A549 (cell line): ENCODE results near the gene RAB1B. TPM values are rescaled to one million over a fixed set of nuclear protein-coding genes. Genes with fewer than 3 reads are reported as not detected.

Source experiments
- ATAC-seq, 2 experiments: fragments of 200-7000 bp in 1 of 2; fragments of >200 bp in 1 of 2; cut with Nextera tagmentation in 1 of 2; cut with Tn5 transposase in 1 of 2; 3 replicates each; pipeline versions ENCODE4 v1.8.0 to v1.9.1; 2018 to 2020; ENCODE audit warnings: mild to moderate bottlenecking in 1 of 2, moderate library complexity in 1 of 2
- CTCF ChIA-PET: fragments of 300-600 bp; sonication (Branson Sonifier 250); formaldehyde crosslinking; extraction: SDS; loops from one replicate; lab custom pipeline; 2021; ENCODE audit warnings: antibody characterized with exemption, inconsistent platforms; lab: Yijun Ruan, JAX
- POLR2A ChIA-PET: fragments of 350-600 bp; formaldehyde crosslinking; extraction: SDS; loops from one replicate; lab custom pipeline; 2021; ENCODE audit warnings: antibody characterized with exemption, inconsistent platforms; lab: Yijun Ruan, JAX
- DNase-seq, 2 experiments: peaks; one replicate each; pipeline versions ENCODE4 v3.0.0 to v3.0.0-alpha.2; 2011 to 2016; ENCODE audit warnings: low read depth in 1 of 2, low spot score in 1 of 2
- FAIRE-seq: peaks from 2 replicates; lab custom pipeline; 2011; peaks lifted over from hg19 to GRCh38; lab: Jason Lieb, UNC
- H3K27ac ChIP-seq, 2 experiments: fragments of >200 bp; sonication (Bioruptor Twin); formaldehyde crosslinking; 3 replicates each; pipeline ENCODE4 v1.5.1; 2016 to 2017
- H3K4me1 ChIP-seq: fragments of >200 bp; sonication (Bioruptor Twin); formaldehyde crosslinking; 3 replicates; pipeline ENCODE4 v1.6.1; 2016
- H3K4me2 ChIP-seq: fragments of >200 bp; sonication (Bioruptor Twin); formaldehyde crosslinking; 3 replicates; pipeline ENCODE4 v1.6.1; 2016
- H3K4me3 ChIP-seq: fragments of >200 bp; sonication (Bioruptor Twin); formaldehyde crosslinking; 3 replicates; pipeline ENCODE4 v1.5.1; 2016
- H3K9me3 ChIP-seq: fragments of >200 bp; sonication (Bioruptor Twin); formaldehyde crosslinking; 3 replicates; pipeline ENCODE4 v1.6.1; 2016
- ATOH8 ChIP-seq: fragments of 250-450 bp; sonication (Bioruptor Pico); IDR thresholded peaks from 2 replicates; pipeline ENCODE4 v1.5.0; 2020; ENCODE audit warnings: low read depth, mild to moderate bottlenecking, moderate library complexity
- CHD4 ChIP-seq: fragments of 200-600 bp; sonication (generic); IDR thresholded peaks from 2 replicates; pipeline ENCODE4 v1.6.1; 2016; ENCODE audit warnings: antibody characterized with exemption, mild to moderate bottlenecking, borderline replicate concordance
- E2F6 ChIP-seq: IDR thresholded peaks from 2 replicates; pipeline ENCODE4 v1.6.1; 2012; ENCODE audit warnings: low read depth, borderline replicate concordance
- EHF ChIP-seq: fragments of 250-450 bp; sonication (Bioruptor Pico); IDR thresholded peaks from 2 replicates; pipeline ENCODE4 v1.5.0; 2020; ENCODE audit warnings: mild to moderate bottlenecking
- EHMT2 ChIP-seq: fragments of 200-600 bp; sonication (generic); IDR thresholded peaks from 2 replicates; pipeline ENCODE4 v1.6.1; 2016; ENCODE audit warnings: antibody characterized with exemption, low read depth, mild to moderate bottlenecking, moderate library complexity
- ELK1 ChIP-seq: fragments of 150-350 bp; IDR thresholded peaks from 2 replicates; pipeline ENCODE4 v1.6.1; 2014; ENCODE audit warnings: low read depth, mild to moderate bottlenecking, low read length
- HDAC2 ChIP-seq: fragments of 200-600 bp; sonication (generic); IDR thresholded peaks from 2 replicates; pipeline ENCODE4 v1.6.1; 2016
- JUNB ChIP-seq: fragments of >200 bp; sonication (Bioruptor Twin); formaldehyde crosslinking; IDR thresholded peaks from 2 replicates; pipeline ENCODE4 v1.6.1; 2016
- KDM5A ChIP-seq: fragments of 200-600 bp; sonication (generic); IDR thresholded peaks from 2 replicates; pipeline ENCODE4 v1.6.1; 2016; ENCODE audit warnings: antibody characterized with exemption, mild to moderate bottlenecking
- MAFK ChIP-seq: fragments of 450-650 bp; IDR thresholded peaks from 2 replicates; pipeline ENCODE4 v1.6.1; 2014; ENCODE audit not compliant: partially characterized antibody
- MAZ ChIP-seq: fragments of 150-350 bp; IDR thresholded peaks from 2 replicates; pipeline ENCODE4 v1.6.1; 2014; ENCODE audit warnings: antibody characterized with exemption, low read depth, low read length, borderline replicate concordance
- MYC ChIP-seq: IDR thresholded peaks from 2 replicates; pipeline ENCODE4 v1.6.1; 2012; ENCODE audit warnings: mild to moderate bottlenecking, inconsistent platforms, low read length, improper control_type of control experiment, borderline replicate concordance
- RARB ChIP-seq: fragments of 250-450 bp; sonication (Bioruptor Pico); IDR thresholded peaks from 2 replicates; pipeline ENCODE4 v1.8.0; 2021; ENCODE audit warnings: mild to moderate bottlenecking, moderate library complexity
- RCOR1 ChIP-seq: fragments of 150-350 bp; IDR thresholded peaks from 2 replicates; pipeline ENCODE4 v1.6.1; 2014; ENCODE audit warnings: antibody characterized with exemption, low read length, low read depth
- REST ChIP-seq: fragments of 200-600 bp; sonication (generic); IDR thresholded peaks from 2 replicates; pipeline ENCODE4 v1.6.1; 2016; ENCODE audit warnings: antibody characterized with exemption, mild to moderate bottlenecking, moderate library complexity
- RFX5 ChIP-seq: fragments of 450-650 bp; IDR thresholded peaks from 2 replicates; pipeline ENCODE4 v1.7.1; 2014; ENCODE audit warnings: antibody characterized with exemption, mild to moderate bottlenecking, moderate library complexity
- TFCP2L1 ChIP-seq: fragments of 250-450 bp; sonication (Bioruptor Pico); IDR thresholded peaks from 2 replicates; pipeline ENCODE4 v1.5.0; 2021; ENCODE audit warnings: mild to moderate bottlenecking
- TP53 ChIP-seq: fragments of 250-450 bp; sonication (Bioruptor Pico); IDR thresholded peaks from 2 replicates; pipeline ENCODE4 v1.5.0; 2021; ENCODE audit warnings: mild to moderate bottlenecking, moderate library complexity
- USF2 ChIP-seq: fragments of 450-650 bp; IDR thresholded peaks from 2 replicates; pipeline ENCODE4 v1.6.1; 2014; ENCODE audit warnings: antibody characterized with exemption
- ZNF302 ChIP-seq: fragments of 250-450 bp; sonication (Bioruptor Pico); IDR thresholded peaks from 2 replicates; pipeline ENCODE4 v1.9.0; 2021; ENCODE audit warnings: inconsistent platforms, mild to moderate bottlenecking, moderate library complexity
- WGBS: methylation state at CpG from one replicate; pipeline ENCODE4 v1.1.6; 2017; ENCODE audit errors: missing lambda C conversion rate; 5-methylcytosine and 5-hydroxymethylcytosine counted together
- polyA plus RNA-seq, 4 experiments: library from polyadenylated mRNA; depleted of rRNA in 3 of 4; stranded (reverse); fragments of >200 nt; fragmentation: RNase III in 1 of 4; extraction: RNeasy Plus Mini Kit Qiagen cat#74134 plus additional on column Dnase treatment in 1 of 4; gene quantifications; 2 replicates in 3 of 4; 3 replicates in 1 of 4; pipeline ENCODE4 v1.2.3, GENCODE V29; 2011 to 2017

Gene RAB1B
- polyA plus RNA-seq, 2 of the 4 experiments (the other 2 are of a cell fraction), result 87.8 to 147 TPM

- CTCF ChIA-PET, result interaction anchor here (0.6 to 8.3 kb wide), 26 partner anchors 7 to 578 kb away, joined by 3 to 63 read pairs (median 5); partner anchors contain the start of genes RIN1 and TMEM151A
Observed at GRCh38 chr11:66283461-66284105, 15.1 kb downstream of the RAB1B start.

More at GRCh38 chr11:66283461-66284105, 15.1 kb downstream of the RAB1B start:
- Histone ChIP-seq H3K4me3 (no peak overlapping the region), H3K27ac (no peak overlapping the region), H3K4me2 (no peak overlapping the region), H3K9me3 (no peaks in the 10 kb centered on the region), H3K4me1 (peaks cover 33% of the 10 kb centered on the region)
- WGBS, result 98% methylated on average over 9 of the region's 14 CpGs
- POLR2A ChIA-PET, result no interaction called here
- TF ChIP-seq E2F6 (no peak), EHMT2 (no peak), MAZ (no peak), EHF (CRISPR knock-in tag) (no peak), REST (no peak), TP53 (CRISPR knock-in tag) (no peak), ZNF302 (CRISPR knock-in tag) (no peak), MYC (no peak), ATOH8 (no peak), RCOR1 (no peak), USF2 (no peak), ELK1 (no peak), MAFK (no peak), KDM5A (no peak), CHD4 (no peak), RARB (CRISPR knock-in tag) (no peak), JUNB (no peak), RFX5 (no peak), TFCP2L1 (no peak), HDAC2 (no peak)
- no peak for DNase-seq
- FAIRE-seq, result no peak
- ATAC-seq, result no peak
